GM12865 (cell line): ENCODE results near the gene IFITM2.
"Not testable (repeated sequence)": the region's sequence is repeated elsewhere in the genome, so short reads cannot be mapped to it uniquely, and the experiment has no call there.

Source experiments
- DNase-seq: peaks from one replicate; pipeline ENCODE4 v3.0.0; 2010; ENCODE audit warnings: low read depth
- H3K4me3 ChIP-seq: 2 replicates; pipeline ENCODE4 v1.5.1; 2011; ENCODE audit warnings: mild to moderate bottlenecking, low read depth, low read length, control low read depth
- TF ChIP-seq, protein P1 (sequence below): IDR thresholded peaks from 2 replicates; pipeline ENCODE4 v1.5.1; 2011; ENCODE audit warnings: low read length, control low read depth, low read depth, inconsistent platforms; ENCODE audit not compliant: insufficient read depth; ENCODE audit errors: missing control alignments

The IFITM2 gene

DNA sequence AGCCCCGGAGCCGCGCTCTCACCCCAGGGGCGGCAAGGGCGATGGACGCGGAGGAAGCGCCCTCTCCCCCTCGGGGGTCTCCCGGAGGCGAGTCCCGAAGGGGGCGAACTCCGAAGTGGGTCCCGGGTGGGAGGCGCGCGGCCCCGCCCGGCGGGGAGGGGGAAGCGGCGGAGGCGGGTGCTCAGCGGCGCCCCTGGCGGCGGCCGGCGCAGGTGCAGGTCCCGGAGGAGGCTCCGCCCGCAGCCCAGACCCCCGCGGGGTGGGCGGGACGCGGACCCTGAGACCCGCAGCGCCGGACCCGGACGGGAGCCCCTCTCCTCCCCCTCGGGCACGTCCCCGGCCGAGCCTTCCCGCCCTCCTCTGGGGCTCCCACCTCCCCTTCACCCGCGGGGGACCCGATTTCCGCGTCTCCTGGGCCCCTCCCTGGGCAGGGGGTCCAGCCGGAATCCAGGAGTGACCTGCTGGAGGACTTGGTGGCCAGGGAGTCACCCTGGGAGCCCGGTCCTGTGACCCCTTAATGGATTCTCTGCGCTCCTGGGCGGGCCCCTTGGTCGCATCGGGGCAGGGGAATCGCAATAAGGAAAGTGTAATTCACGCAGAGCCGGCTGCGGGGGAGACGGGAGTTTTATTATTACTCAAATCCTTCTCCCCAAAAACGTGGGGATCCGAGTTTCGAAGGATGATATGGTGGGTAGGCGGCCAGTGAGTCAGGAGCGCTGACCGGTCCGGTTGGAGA is 3.6 kb downstream of the IFITM2 start:
- H3K4me3 ChIP-seq = peak overlapping the region; percentile 35
- DNase-seq = not testable (repeated sequence)

DNA sequence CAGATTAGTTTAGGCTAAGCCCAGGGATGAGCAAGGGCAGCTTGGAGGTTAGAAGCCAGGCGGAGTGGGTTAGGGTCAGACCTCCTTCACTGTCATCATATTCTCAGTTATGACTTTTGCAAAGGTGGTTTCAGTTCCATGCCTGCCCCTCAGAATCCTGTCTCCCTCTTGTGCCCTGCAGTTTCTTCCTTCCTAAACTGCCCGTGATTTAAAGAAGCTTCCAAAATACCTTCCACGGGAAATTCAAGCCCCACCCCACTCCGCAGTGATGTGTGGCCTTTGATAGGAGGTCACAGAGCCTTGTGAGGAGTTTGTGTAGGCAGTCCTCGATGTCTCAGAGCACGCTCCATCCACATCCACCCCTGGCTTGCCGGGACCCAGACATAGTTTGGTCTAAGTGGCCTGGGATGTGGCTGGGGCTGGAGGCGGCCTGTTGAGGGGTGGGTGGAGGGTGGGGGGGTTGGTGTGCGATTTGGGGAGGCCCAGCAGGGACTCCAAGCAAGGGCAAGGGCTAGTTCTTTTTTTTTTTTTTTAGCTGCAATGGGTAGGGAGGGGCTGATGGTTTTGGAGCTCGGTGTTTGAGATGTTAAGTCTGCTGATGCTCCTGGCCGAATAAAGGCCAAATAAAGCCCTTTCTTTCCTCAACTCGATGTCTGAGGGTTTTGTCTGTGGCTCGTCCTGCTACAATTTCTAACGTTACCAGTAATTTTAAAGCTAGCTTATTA is 4.6 kb downstream of the IFITM2 start:
- H3K4me3 ChIP-seq = peak overlapping the region; percentile 74
- DNase-seq = no peak
- TF ChIP-seq, protein P1, sequence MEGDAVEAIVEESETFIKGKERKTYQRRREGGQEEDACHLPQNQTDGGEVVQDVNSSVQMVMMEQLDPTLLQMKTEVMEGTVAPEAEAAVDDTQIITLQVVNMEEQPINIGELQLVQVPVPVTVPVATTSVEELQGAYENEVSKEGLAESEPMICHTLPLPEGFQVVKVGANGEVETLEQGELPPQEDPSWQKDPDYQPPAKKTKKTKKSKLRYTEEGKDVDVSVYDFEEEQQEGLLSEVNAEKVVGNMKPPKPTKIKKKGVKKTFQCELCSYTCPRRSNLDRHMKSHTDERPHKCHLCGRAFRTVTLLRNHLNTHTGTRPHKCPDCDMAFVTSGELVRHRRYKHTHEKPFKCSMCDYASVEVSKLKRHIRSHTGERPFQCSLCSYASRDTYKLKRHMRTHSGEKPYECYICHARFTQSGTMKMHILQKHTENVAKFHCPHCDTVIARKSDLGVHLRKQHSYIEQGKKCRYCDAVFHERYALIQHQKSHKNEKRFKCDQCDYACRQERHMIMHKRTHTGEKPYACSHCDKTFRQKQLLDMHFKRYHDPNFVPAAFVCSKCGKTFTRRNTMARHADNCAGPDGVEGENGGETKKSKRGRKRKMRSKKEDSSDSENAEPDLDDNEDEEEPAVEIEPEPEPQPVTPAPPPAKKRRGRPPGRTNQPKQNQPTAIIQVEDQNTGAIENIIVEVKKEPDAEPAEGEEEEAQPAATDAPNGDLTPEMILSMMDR = no peak

DNA sequence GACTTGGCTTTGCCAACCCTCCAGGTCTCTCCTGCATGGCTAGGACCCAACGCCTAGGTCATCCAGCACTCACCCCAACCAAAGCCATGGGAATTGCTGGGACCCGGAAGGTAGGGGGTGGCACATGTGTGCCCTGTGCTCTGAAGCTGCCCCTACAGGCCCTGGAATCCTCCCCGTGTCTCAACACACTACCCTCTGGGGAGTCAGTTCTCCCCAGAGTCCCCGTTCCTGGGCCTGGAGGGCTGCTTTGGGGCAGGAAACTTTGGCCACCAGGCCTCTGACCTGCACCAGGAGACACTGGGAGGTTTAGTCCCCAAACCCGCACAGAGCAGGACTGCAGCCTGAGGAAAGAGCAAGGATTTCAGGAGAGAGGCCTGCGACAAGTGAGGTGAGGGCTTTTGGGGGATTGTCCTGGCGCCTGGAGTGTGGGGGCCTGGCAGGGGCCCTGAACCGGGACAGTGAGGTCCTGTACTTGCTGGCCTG is 5.7 kb downstream of the IFITM2 start:
- H3K4me3 ChIP-seq = peak overlapping the region; percentile 74

DNA sequence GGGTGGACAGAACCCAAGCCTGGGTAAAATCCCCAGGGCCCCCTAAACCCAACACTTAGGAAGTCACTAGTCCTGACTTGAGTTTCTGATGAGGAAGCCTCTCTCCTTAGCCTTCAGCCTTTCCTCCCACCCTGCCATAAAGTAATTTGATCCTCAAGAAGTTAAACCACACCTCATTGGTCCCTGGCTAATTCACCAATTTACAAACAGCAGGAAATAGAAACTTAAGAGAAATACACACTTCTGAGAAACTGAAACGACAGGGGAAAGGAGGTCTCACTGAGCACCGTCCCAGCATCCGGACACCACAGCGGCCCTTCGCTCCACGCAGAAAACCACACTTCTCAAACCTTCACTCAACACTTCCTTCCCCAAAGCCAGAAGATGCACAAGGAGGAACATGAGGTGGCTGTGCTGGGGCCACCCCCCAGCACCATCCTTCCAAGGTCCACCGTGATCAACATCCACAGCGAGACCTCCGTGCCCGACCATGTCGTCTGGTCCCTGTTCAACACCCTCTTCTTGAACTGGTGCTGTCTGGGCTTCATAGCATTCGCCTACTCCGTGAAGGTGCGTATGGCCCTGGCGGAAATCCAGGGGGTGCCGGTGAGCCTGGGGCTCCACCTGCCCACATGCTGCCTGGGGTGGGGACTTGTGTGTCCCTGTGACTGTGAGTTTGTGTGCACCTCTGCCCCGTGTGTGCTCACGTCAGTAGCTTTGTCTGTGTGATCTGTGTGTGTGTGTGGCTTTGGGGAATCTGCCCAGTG is 6.4 kb downstream of the IFITM2 start, which contains the start of gene IFITM1:
Gene IFITM1, plus strand, starts transcription at position 254 of the 767 bp plus-strand sequence. Its CDS starts 131 bp downstream, at position 385.
- TF ChIP-seq, protein P1 = no peak
- peak within 1 kb of the TSS; percentile 74 for H3K4me3 ChIP-seq
- peak; percentile 94 for DNase-seq

More for the DNA sequence above, 5.7 kb downstream of the IFITM2 start:
- peak; percentile 54 for DNase-seq
- TF ChIP-seq, protein P1 = no peak

DNA sequence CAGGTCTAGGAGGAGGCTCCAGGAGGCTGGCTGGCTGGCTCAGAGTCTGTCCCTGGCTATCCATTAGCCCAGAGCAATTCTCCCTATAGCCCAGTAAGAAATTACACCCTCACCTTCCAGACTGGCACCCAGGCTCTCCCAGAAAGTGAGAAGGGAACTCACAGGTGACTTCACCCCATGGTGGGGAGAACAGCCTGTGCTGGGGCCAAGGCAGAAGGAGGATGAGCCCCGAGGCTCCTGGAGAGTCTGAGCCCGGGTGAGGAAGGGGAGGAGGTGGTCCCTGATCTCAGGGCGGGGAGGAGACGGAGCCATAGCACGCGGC is 6.9 kb downstream of the IFITM2 start:
- DNase-seq = not testable (repeated sequence)
- H3K4me3 ChIP-seq = peak overlapping the region; percentile 74

DNA sequence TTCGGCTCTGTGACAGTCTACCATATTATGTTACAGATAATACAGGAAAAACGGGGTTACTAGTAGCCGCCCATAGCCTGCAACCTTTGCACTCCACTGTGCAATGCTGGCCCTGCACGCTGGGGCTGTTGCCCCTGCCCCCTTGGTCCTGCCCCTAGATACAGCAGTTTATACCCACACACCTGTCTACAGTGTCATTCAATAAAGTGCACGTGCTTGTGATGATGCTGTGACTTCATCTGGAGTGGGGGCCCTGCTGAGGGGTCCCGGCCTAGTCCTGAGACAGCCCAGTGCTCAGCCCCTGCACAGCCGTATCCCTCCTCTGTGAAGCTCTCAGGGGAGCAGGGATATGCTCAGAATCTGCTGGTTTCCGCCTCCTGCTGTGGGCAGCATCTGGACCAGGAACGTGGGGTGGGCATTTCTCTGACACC is 7.5 kb downstream of the IFITM2 start:
- H3K4me3 ChIP-seq = peak overlapping the region; percentile 74
- DNase-seq = no peak
- TF ChIP-seq, protein P1 = no peak

DNA sequence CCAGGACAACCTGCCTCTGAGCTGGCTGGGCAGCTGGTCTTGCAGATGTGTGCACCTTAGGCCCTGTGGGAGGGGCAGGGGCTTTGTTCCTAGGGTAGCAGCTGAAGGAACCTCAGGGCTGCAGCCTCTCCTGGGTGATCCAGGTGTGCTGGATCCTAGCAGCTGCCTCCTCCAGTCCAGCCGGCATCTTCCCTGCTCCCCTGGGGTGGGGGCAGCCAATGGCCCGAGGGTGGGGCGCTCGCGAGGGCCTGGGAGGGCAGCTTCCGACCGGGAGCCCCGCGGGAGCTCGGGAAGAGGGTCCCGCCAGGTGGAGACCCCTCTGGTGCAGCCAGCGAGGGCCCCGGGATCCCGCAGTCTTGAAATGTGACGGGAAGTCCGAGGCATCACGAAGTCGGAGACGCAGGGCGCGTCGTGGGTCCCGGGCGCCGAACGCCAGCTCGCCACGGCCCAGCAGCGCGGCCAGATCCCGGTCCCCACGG is 7.9 kb downstream of the IFITM2 start:
- peak overlapping the region; percentile 74 for H3K4me3 ChIP-seq
- no peak for DNase-seq
- TF ChIP-seq, protein P1 = no peak
